HEK293T (cell line): ENCODE data around the gene COG8.

Experiments used
- CTCF ChIA-PET: fragments of 350-600 bp; formaldehyde crosslinking; extraction: SDS; loops from one replicate; lab custom pipeline; 2021; ENCODE audit warnings: antibody characterized with exemption, inconsistent platforms; lab: Yijun Ruan, JAX
- POLR2A ChIA-PET: fragments of 350-600 bp; formaldehyde crosslinking; extraction: SDS; loops from one replicate; lab custom pipeline; 2020; ENCODE audit warnings: antibody characterized with exemption, inconsistent platforms; lab: Yijun Ruan, JAX
- DNase-seq: peaks from one replicate; pipeline ENCODE4 v3.0.0; 2012; ENCODE audit warnings: mixed read lengths; ENCODE audit errors: extremely low spot score
- ARNT ChIP-seq: fragments of 450-650 bp; IDR thresholded peaks from 2 replicates; pipeline ENCODE4 v1.6.1; 2017; ENCODE audit warnings: mild to moderate bottlenecking
- BHLHE40 ChIP-seq: fragments of 450-650 bp; IDR thresholded peaks from 2 replicates; pipeline ENCODE4 v1.6.1; 2016; ENCODE audit warnings: mild to moderate bottlenecking, moderate library complexity, borderline replicate concordance
- CTBP1 ChIP-seq: fragments of 450-650 bp; IDR thresholded peaks from 2 replicates; pipeline ENCODE4 v1.6.1; 2016; ENCODE audit warnings: borderline replicate concordance
- ELF4 ChIP-seq: fragments of 450-650 bp; IDR thresholded peaks from 2 replicates; pipeline ENCODE4 v1.6.1; 2017; ENCODE audit warnings: antibody characterized with exemption
- FOXA1 ChIP-seq: fragments of 450-650 bp; IDR thresholded peaks from 2 replicates; pipeline ENCODE4 v1.6.1; 2016; ENCODE audit warnings: mild to moderate bottlenecking
- FOXK2 ChIP-seq: fragments of 450-650 bp; IDR thresholded peaks from 2 replicates; pipeline ENCODE4 v1.6.1; 2016; ENCODE audit warnings: mild to moderate bottlenecking
- FOXM1 ChIP-seq: fragments of 450-650 bp; IDR thresholded peaks from 2 replicates; pipeline ENCODE4 v1.6.1; 2017; ENCODE audit warnings: mild to moderate bottlenecking, borderline replicate concordance
- HDGF ChIP-seq: fragments of 450-650 bp; IDR thresholded peaks from 2 replicates; pipeline ENCODE4 v1.6.1; 2017; ENCODE audit warnings: antibody characterized with exemption, borderline replicate concordance
- L3MBTL2 ChIP-seq: fragments of 450-650 bp; conservative IDR thresholded peaks from 2 replicates; pipeline ENCODE4 v1.6.1; 2016; ENCODE audit warnings: mild to moderate bottlenecking
- LEF1 ChIP-seq: fragments of 450-650 bp; IDR thresholded peaks from 2 replicates; pipeline ENCODE4 v1.6.1; 2017; ENCODE audit warnings: mild to moderate bottlenecking, borderline replicate concordance
- NFRKB ChIP-seq: fragments of 450-650 bp; IDR thresholded peaks from 2 replicates; pipeline ENCODE4 v1.6.1; 2016; ENCODE audit warnings: mild to moderate bottlenecking, moderate library complexity
- SP1 ChIP-seq: fragments of 450-650 bp; IDR thresholded peaks from 2 replicates; pipeline ENCODE4 v1.6.1; 2017
- SUZ12 ChIP-seq: fragments of 450-650 bp; IDR thresholded peaks from 2 replicates; pipeline ENCODE4 v1.6.1; 2016; ENCODE audit warnings: mild to moderate bottlenecking
- TARDBP ChIP-seq: fragments of 450-650 bp; IDR thresholded peaks from 2 replicates; pipeline ENCODE4 v1.6.1; 2016
- ZNF384 ChIP-seq: fragments of 450-650 bp; IDR thresholded peaks from 2 replicates; pipeline ENCODE4 v1.6.1; 2016
- TF ChIP-seq, protein P1 (sequence below): fragments of 450-650 bp; IDR thresholded peaks from 2 replicates; pipeline ENCODE4 v1.6.1; 2016

Gene COG8

DNA sequence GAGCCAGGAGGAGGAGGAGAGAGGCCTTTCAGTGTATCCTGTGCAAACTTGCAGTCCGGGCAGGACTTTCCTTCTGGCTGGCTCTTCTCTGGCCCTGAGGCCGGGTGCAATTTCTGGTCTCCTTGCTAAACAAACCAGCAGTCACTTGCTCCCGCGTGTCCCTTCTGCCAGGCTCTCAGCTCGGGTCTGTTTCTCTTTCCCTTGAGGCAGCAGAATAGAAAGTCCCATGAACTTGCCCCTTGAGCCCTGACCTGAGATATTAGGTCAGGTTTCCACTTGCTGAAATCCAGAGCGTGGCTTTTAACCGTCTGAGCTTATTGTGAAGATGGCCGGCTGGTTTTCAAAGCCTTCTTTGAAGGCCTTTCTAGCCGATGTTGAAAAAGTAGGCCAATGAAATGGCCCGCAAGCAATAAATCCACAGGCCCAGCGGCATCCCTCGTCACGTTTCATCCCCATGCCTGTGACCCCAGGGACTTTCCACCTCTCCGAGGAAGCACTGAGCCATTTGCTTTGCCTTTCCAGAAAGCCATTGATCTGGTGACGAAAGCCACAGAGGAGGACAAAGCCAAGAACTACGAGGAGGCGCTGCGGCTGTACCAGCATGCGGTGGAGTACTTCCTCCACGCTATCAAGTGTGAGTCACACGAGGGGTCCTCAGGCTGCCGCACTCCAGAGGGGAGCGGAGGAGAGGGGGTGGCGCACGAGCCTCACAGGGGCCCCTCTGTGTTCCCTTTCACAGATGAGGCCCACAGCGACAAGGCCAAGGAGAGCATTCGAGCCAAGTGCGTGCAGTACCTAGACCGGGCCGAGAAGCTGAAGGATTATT, 23.7 kb downstream of the COG8 start:
- no peak for DNase-seq
- ChIA-PET POLR2A (interaction anchor here (1.2 to 1.9 kb wide), 2 partner anchors 10 to 14 kb away, joined by 4 to 5 read pairs; partner anchors contain the start of gene PDF), CTCF (no interaction called here)
- TF ChIP-seq LEF1 (no peak), BHLHE40 (no peak)

DNA sequence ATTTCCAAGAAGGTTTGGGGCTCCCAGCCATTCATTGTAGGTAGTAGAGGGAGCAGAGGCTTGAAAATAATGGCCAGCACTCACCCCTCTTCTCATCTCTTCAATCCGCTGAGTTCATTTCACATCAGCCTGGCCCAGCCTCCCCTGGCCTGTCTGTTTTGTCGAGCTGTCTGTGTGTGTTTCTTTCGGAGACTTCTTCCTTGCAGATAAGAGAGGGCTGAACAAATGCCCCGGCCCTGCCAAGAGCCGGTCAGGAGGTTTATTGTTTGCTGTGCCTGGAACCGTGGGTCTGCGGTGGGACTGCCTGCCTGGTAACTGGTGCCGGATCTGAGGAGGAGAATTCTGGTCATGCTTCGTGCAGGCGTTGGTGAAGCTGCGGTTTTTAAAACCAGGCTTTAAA, 24.8 kb downstream of the COG8 start:
- TF ChIP-seq ZNF384 (no peak), L3MBTL2 (no peak), HDGF (no peak), FOXM1 (no peak)
- ChIA-PET CTCF (no interaction called here), POLR2A (interaction anchor here (1.9 kb wide), 1 partner anchor 15 kb away, joined by 5 read pairs; the partner anchor contains the start of gene PDF)
- no peak for DNase-seq

DNA sequence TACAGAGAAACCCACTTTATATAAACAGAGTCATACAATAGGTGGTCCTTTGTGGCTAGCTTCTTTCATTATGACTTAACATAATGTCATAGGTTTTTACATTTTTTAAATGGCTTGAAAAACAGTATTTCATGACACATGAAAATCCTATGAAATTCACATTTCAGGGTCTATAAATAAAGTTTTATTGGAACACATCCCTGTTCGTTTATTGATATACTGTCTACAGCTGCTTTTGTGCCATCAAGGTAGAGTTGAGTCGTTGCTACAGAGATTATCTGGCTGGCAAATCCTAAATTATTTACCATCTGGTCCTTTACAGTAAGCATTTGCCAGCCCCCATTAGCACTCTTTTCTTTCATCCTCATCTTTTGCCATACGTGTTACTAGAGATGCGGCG, 25.9 kb downstream of the COG8 start:
- CTCF ChIA-PET: no interaction called here
- POLR2A ChIA-PET: interaction anchor here (2.0 kb wide), 1 partner anchor 10 kb away, joined by 5 read pairs; no protein-coding TSS in a partner anchor
- DNase-seq: no peak
- TF ChIP-seq SUZ12 (no peak), ZNF384 (no peak), SP1 (no peak), BHLHE40 (no peak), FOXK2 (no peak), LEF1 (no peak), FOXM1 (no peak), L3MBTL2 (no peak), ELF4 (no peak), TARDBP (no peak), ARNT (no peak), CTBP1 (no peak), HDGF (no peak), FOXA1 (no peak), NFRKB (no peak)
- TF ChIP-seq, protein P1, sequence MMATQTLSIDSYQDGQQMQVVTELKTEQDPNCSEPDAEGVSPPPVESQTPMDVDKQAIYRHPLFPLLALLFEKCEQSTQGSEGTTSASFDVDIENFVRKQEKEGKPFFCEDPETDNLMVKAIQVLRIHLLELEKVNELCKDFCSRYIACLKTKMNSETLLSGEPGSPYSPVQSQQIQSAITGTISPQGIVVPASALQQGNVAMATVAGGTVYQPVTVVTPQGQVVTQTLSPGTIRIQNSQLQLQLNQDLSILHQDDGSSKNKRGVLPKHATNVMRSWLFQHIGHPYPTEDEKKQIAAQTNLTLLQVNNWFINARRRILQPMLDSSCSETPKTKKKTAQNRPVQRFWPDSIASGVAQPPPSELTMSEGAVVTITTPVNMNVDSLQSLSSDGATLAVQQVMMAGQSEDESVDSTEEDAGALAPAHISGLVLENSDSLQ: no peak

DNA sequence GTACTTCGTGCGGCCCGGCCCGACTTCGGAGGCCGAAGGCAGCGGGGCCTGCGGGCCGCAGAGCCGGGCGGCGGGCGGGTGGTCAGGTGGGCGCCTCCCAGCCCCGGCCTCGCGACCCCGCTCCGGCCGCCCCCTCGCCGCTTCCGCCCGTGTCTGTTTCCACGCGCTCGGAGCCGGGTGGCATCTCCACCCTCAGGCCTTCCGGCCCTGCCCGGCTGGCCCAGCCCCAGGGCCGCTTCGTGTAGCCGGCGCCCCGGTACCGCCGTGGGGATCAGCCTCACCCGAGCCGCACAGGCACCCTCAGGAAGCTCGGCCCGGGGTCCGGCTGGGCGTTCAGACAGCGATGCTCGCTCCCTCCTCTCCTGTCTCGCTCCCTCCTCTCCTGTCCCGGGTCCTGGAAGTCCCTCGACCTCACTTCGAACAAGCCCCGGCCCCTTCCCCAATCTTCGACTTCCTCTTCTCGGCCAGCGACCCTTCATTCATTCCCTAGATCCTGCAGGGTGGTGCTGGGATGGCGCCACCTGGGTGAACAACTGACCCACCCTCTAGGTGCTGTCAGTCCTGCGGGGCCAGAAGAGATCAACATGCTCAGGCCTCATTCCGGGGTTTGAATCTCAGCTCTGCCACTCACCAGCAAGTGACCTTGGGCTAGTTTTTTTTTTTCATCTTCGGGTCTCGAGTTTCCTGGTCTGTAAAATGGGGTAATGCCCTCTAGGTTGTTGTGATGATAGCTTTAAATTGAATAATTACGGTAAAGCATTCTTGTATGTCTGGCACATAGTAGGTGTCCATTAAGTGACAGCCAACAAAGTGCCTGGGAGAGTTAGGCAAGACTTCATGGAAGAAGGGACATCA, 27.6 kb downstream of the COG8 start:
- TF ChIP-seq ZNF384 (peak; percentile 30; the same call in 1 of the 2 replicates), FOXA1 (no peak), BHLHE40 (no peak)
- TF ChIP-seq, protein P1: peak; percentile 2; the same call in 1 of the 2 replicates
- ChIA-PET CTCF (interaction anchor here (0.6 to 1.0 kb wide), 2 partner anchors 136 to 608 kb away, joined by 3 to 4 read pairs; no protein-coding TSS in a partner anchor), POLR2A (interaction anchor here (0.6 to 2.0 kb wide), 4 partner anchors 8 to 21 kb away, joined by 3 to 5 read pairs (median 3); no protein-coding TSS in a partner anchor)
- DNase-seq: peak; percentile 31

DNA sequence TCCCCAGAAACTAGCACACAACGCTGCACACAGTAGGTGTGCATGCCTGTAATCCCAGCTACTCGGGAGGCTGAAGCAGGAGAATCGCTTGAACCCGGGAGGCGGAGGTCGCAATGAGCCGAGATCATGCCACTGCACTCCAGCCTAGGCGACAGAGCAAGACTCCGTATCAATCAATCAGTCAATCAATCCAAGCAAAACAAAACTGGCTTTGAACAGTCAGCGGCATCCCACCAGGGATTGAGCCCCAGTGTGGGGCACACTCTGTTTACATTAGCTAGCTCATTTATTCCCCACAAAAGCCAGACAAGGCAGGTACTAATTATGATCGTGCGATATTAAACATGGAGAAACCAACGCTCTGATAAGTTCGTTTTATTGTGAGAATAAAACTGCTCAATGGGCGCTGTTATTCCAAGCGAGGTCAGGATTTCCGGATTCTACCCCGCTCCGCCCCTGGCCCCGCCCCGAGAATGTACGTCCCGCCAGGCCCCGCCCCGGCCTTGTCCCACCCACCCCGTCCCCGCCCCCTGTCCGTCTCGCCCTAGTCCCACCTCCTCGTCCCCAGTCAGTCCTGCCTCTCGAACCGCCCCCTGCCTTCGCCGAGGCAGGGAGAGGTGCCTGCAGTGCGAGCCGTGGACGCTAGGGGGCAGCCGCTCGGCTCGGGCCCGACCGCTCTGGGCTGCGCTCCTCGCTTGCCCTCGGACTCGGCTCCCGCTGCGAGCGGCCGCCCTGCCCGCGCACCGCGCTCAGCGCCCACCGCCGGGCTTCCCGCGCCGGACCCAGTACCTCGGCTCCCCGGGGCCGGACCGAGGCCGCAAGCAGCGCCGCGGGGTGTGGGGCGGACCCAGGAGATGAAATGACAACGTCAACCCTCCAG, 28.5 kb downstream of the COG8 start, which contains the start of gene VPS4A:
Gene VPS4A (plus strand): TSS at position 698 of the 880 bp plus-strand sequence. CDS start 162 bp downstream, at position 860.
- ChIA-PET POLR2A (no interaction called here), CTCF (interaction anchor here (0.6 kb wide), 1 partner anchor 32 kb away, joined by 3 read pairs; no protein-coding TSS in a partner anchor)
- peak; percentile 99 for DNase-seq
- TF ChIP-seq ARNT: peak; percentile 61; the same call in 1 of the 2 replicates
- 0 out of 2 replicates have a peak, but pooled peaks have one; percentile 24 for TF ChIP-seq ELF4
- TF ChIP-seq LEF1: no peak
- no peak for TF ChIP-seq FOXK2
- TF ChIP-seq NFRKB: no peak
- TF ChIP-seq FOXM1: 0 out of 2 replicates have a peak, but pooled peaks have one; percentile 8
- no peak for TF ChIP-seq L3MBTL2
- no peak for TF ChIP-seq TARDBP
- no peak for TF ChIP-seq ZNF384
- no peak for TF ChIP-seq SUZ12
- TF ChIP-seq FOXA1: no peak
- TF ChIP-seq BHLHE40: no peak
- TF ChIP-seq HDGF: no peak
- no peak for TF ChIP-seq SP1
- TF ChIP-seq CTBP1: no peak
- TF ChIP-seq, protein P1: peak; percentile 92
